A549 (cell line): ENCODE measurements around the gene ITGA7. TPM values are rescaled to one million over a fixed set of nuclear protein-coding genes. Genes with fewer than 3 reads are reported as not detected.

Source experiments
- ATAC-seq, 2 experiments: fragments of 200-7000 bp in 1 of 2; fragments of >200 bp in 1 of 2; cut with Nextera tagmentation in 1 of 2; cut with Tn5 transposase in 1 of 2; 3 replicates each; pipeline versions ENCODE4 v1.8.0 to v1.9.1; 2018 to 2020; ENCODE audit warnings: mild to moderate bottlenecking in 1 of 2, moderate library complexity in 1 of 2
- CTCF ChIA-PET: fragments of 300-600 bp; sonication (Branson Sonifier 250); formaldehyde crosslinking; extraction: SDS; loops from one replicate; lab custom pipeline; 2021; ENCODE audit warnings: antibody characterized with exemption, inconsistent platforms; lab: Yijun Ruan, JAX
- POLR2A ChIA-PET: fragments of 350-600 bp; formaldehyde crosslinking; extraction: SDS; loops from one replicate; lab custom pipeline; 2021; ENCODE audit warnings: antibody characterized with exemption, inconsistent platforms; lab: Yijun Ruan, JAX
- DNase-seq, 2 experiments: peaks; one replicate each; pipeline versions ENCODE4 v3.0.0 to v3.0.0-alpha.2; 2011 to 2016; ENCODE audit warnings: low read depth in 1 of 2, low spot score in 1 of 2
- FAIRE-seq: peaks from 2 replicates; lab custom pipeline; 2011; peaks lifted over from hg19 to GRCh38; lab: Jason Lieb, UNC
- H3K27ac ChIP-seq, 2 experiments: fragments of >200 bp; sonication (Bioruptor Twin); formaldehyde crosslinking; 3 replicates each; pipeline ENCODE4 v1.5.1; 2016 to 2017
- H3K4me1 ChIP-seq: fragments of >200 bp; sonication (Bioruptor Twin); formaldehyde crosslinking; 3 replicates; pipeline ENCODE4 v1.6.1; 2016
- H3K4me2 ChIP-seq: fragments of >200 bp; sonication (Bioruptor Twin); formaldehyde crosslinking; 3 replicates; pipeline ENCODE4 v1.6.1; 2016
- H3K4me3 ChIP-seq: fragments of >200 bp; sonication (Bioruptor Twin); formaldehyde crosslinking; 3 replicates; pipeline ENCODE4 v1.5.1; 2016
- H3K9me3 ChIP-seq: fragments of >200 bp; sonication (Bioruptor Twin); formaldehyde crosslinking; 3 replicates; pipeline ENCODE4 v1.6.1; 2016
- ATOH8 ChIP-seq: fragments of 250-450 bp; sonication (Bioruptor Pico); IDR thresholded peaks from 2 replicates; pipeline ENCODE4 v1.5.0; 2020; ENCODE audit warnings: low read depth, mild to moderate bottlenecking, moderate library complexity
- BHLHE40 ChIP-seq: IDR thresholded peaks from 2 replicates; pipeline ENCODE4 v1.6.1; 2012; ENCODE audit warnings: low read depth, low read length, inconsistent platforms
- CTCF ChIP-seq: fragments of >200 bp; sonication (Bioruptor Twin); formaldehyde crosslinking; IDR thresholded peaks from 3 replicates; pipeline ENCODE4 v1.5.1; 2016
- EP300 ChIP-seq, 2 experiments: fragments of >200 bp; sonication (Bioruptor Twin); formaldehyde crosslinking; IDR thresholded peaks; 2 replicates in 1 of 2; 3 replicates in 1 of 2; pipeline ENCODE4 v1.6.1; 2016 to 2017
- ESRRA ChIP-seq: fragments of 150-350 bp; IDR thresholded peaks from 2 replicates; pipeline ENCODE4 v1.6.1; 2014; ENCODE audit warnings: mild to moderate bottlenecking, low read length, borderline replicate concordance
- FOSB ChIP-seq: fragments of 250-450 bp; sonication (Bioruptor Pico); IDR thresholded peaks from 2 replicates; pipeline ENCODE4 v1.5.0; 2020; ENCODE audit warnings: mild to moderate bottlenecking, moderate library complexity
- GATA3 ChIP-seq: IDR thresholded peaks from 2 replicates; pipeline ENCODE4 v1.6.1; 2012; ENCODE audit warnings: borderline replicate concordance
- HMGXB4 ChIP-seq: fragments of 250-450 bp; sonication (Bioruptor Pico); IDR thresholded peaks from 2 replicates; pipeline ENCODE4 v1.5.0; 2021; ENCODE audit warnings: mild to moderate bottlenecking, moderate library complexity, borderline replicate concordance
- JUN ChIP-seq, 2 experiments: fragments of >200 bp; sonication (Bioruptor Twin); formaldehyde crosslinking; IDR thresholded peaks; 2 replicates in 1 of 2; 3 replicates in 1 of 2; pipeline ENCODE4 v1.6.1; 2016 to 2017
- JUNB ChIP-seq: fragments of >200 bp; sonication (Bioruptor Twin); formaldehyde crosslinking; IDR thresholded peaks from 2 replicates; pipeline ENCODE4 v1.6.1; 2016
- MYC ChIP-seq: IDR thresholded peaks from 2 replicates; pipeline ENCODE4 v1.6.1; 2012; ENCODE audit warnings: mild to moderate bottlenecking, inconsistent platforms, low read length, improper control_type of control experiment, borderline replicate concordance
- PBX3 ChIP-seq: IDR thresholded peaks from 2 replicates; pipeline ENCODE4 v1.6.1; 2012
- PHF8 ChIP-seq: fragments of 200-600 bp; sonication (generic); IDR thresholded peaks from 2 replicates; pipeline ENCODE4 v1.6.1; 2016; ENCODE audit warnings: low read depth, mild to moderate bottlenecking, antibody characterized with exemption, moderate library complexity, borderline replicate concordance
- RAD21 ChIP-seq, 2 experiments: fragments of >200 bp in 1 of 2; sonication (Bioruptor Twin) in 1 of 2; formaldehyde crosslinking in 1 of 2; IDR thresholded peaks in 1 of 2; conservative IDR thresholded peaks in 1 of 2; 2 replicates in 1 of 2; 3 replicates in 1 of 2; pipeline ENCODE4 v1.6.1; 2012 to 2018; ENCODE audit warnings: inconsistent platforms in 1 of 2
- SMC3 ChIP-seq: fragments of >200 bp; sonication (Bioruptor Twin); formaldehyde crosslinking; IDR thresholded peaks from 3 replicates; pipeline ENCODE4 v1.6.1; 2018; ENCODE audit warnings: inconsistent platforms
- TFCP2L1 ChIP-seq: fragments of 250-450 bp; sonication (Bioruptor Pico); IDR thresholded peaks from 2 replicates; pipeline ENCODE4 v1.5.0; 2021; ENCODE audit warnings: mild to moderate bottlenecking
- ZC3H11A ChIP-seq: fragments of 450-650 bp; IDR thresholded peaks from 2 replicates; pipeline ENCODE4 v1.6.1; 2014; ENCODE audit warnings: antibody characterized with exemption, mild to moderate bottlenecking
- ZFP36 ChIP-seq: fragments of 450-650 bp; IDR thresholded peaks from 2 replicates; pipeline ENCODE4 v1.6.1; 2014; ENCODE audit warnings: borderline replicate concordance; ENCODE audit not compliant: partially characterized antibody
- ZNF302 ChIP-seq: fragments of 250-450 bp; sonication (Bioruptor Pico); IDR thresholded peaks from 2 replicates; pipeline ENCODE4 v1.9.0; 2021; ENCODE audit warnings: inconsistent platforms, mild to moderate bottlenecking, moderate library complexity
- WGBS: methylation state at CpG from one replicate; pipeline ENCODE4 v1.1.6; 2017; ENCODE audit errors: missing lambda C conversion rate; 5-methylcytosine and 5-hydroxymethylcytosine counted together
- polyA plus RNA-seq, 4 experiments: library from polyadenylated mRNA; depleted of rRNA in 3 of 4; stranded (reverse); fragments of >200 nt; fragmentation: RNase III in 1 of 4; extraction: RNeasy Plus Mini Kit Qiagen cat#74134 plus additional on column Dnase treatment in 1 of 4; gene quantifications; 2 replicates in 3 of 4; 3 replicates in 1 of 4; pipeline ENCODE4 v1.2.3, GENCODE V29; 2011 to 2017

The ITGA7 gene
- polyA plus RNA-seq, 2 of the 4 experiments (the other 2 are of a cell fraction), result 1.4 to 1.9 TPM

GRCh38 chr12:55721601-55722213 lies 14.0 kb upstream of the ITGA7 start:
- Histone ChIP-seq H3K4me2 (peak overlapping the region; percentile 35; the same call in 2 of the 3 replicates), H3K9me3 (no peaks in the 10 kb centered on the region), H3K4me3 (no peak overlapping the region), H3K27ac (peak overlapping the region in 1 of 2 experiments; percentile 67; a peak in 3 of 6 replicates)
- FAIRE-seq, result no peak
- DNase-seq, result no peak
- TF ChIP-seq JUNB, result no peak
- no peak for TF ChIP-seq ZFP36
- TF ChIP-seq ATOH8 (CRISPR knock-in tag), result no peak
- no peak for TF ChIP-seq ZC3H11A
- TF ChIP-seq PHF8, result no peak
- no peak for TF ChIP-seq GATA3
- no peak for TF ChIP-seq MYC
- no peak for TF ChIP-seq RAD21 (conservative IDR thresholded peaks at IDR 0.05 in 1 of 2, IDR thresholded peaks at IDR 0.05 in 1 of 2)
- TF ChIP-seq FOSB (CRISPR knock-in tag), result no peak
- no peak for TF ChIP-seq EP300 (IDR thresholded peaks at IDR 0.05)
- TF ChIP-seq CTCF, result no peak
- TF ChIP-seq BHLHE40, result no peak
- TF ChIP-seq JUN (IDR thresholded peaks at IDR 0.05), result no peak
- no peak for TF ChIP-seq PBX3
- TF ChIP-seq TFCP2L1 (CRISPR knock-in tag), result no peak
- no peak for TF ChIP-seq HMGXB4 (CRISPR knock-in tag)
- TF ChIP-seq, all 56 proteins: peak for 0
- POLR2A ChIA-PET, result interaction anchor here (1.5 to 1.9 kb wide), 2 partner anchors 8 to 40 kb away, joined by 7 to 11 read pairs; partner anchors contain the start of gene CD63
- 90% methylated on average over 14 of the region's 14 CpGs for WGBS
- peaks cover 63% of the 10 kb centered on the region for H3K4me1 ChIP-seq
- CTCF ChIA-PET, result interaction anchor here (0.6 to 12.3 kb wide), 22 partner anchors 8 to 533 kb away, joined by 3 to 139 read pairs (median 6); partner anchors contain the start of genes CD63, GDF11 and ITGA7
- peak in 1 of 2 experiments; percentile 2; a peak in 3 of 6 replicates for ATAC-seq

- H3K9me3 ChIP-seq, result no peaks in the 10 kb centered on the region
- DNase-seq (peak; percentile 57 to 80), FAIRE-seq (no peak)
- H3K4me3 ChIP-seq, result no peak overlapping the region
- CTCF ChIA-PET, result interaction anchor here (0.6 to 12.3 kb wide), 20 partner anchors 9 to 532 kb away, joined by 3 to 139 read pairs (median 6); partner anchors contain the start of genes CD63, GDF11 and ITGA7
- POLR2A ChIA-PET, result interaction anchor here (1.5 to 1.9 kb wide), 2 partner anchors 9 to 39 kb away, joined by 7 to 11 read pairs; partner anchors contain the start of gene CD63
- peak overlapping the region; percentile 1 to 67; a peak in 4 of 6 replicates for H3K27ac ChIP-seq
- H3K4me1 ChIP-seq, result peaks cover 59% of the 10 kb centered on the region
- 0 out of 5 replicates have a peak, but pooled peaks of 1 of the 2 experiments have one; percentile 22 for TF ChIP-seq JUN (IDR thresholded peaks at IDR 0.05)
- TF ChIP-seq ESRRA, result no peak
- peak; percentile 64 for TF ChIP-seq SMC3
- TF ChIP-seq MYC, result no peak
- no peak for TF ChIP-seq ZNF302
- TF ChIP-seq CTCF, result peak; percentile 70
- TF ChIP-seq RAD21 (conservative IDR thresholded peaks at IDR 0.05 in 1 of 2, IDR thresholded peaks at IDR 0.05 in 1 of 2), result peak; percentile 75 to 79
- TF ChIP-seq, all 56 proteins: peak for 4
- WGBS, result 28% methylated on average over 8 of the region's 9 CpGs
- peak; percentile 72 to 78 for ATAC-seq
- H3K4me2 ChIP-seq, result peak overlapping the region; percentile 35
Measured at GRCh38 chr12:55720894-55721444, 13.3 kb upstream of the ITGA7 start.
